ENCODE results near the gene PATL2.

DNA sequence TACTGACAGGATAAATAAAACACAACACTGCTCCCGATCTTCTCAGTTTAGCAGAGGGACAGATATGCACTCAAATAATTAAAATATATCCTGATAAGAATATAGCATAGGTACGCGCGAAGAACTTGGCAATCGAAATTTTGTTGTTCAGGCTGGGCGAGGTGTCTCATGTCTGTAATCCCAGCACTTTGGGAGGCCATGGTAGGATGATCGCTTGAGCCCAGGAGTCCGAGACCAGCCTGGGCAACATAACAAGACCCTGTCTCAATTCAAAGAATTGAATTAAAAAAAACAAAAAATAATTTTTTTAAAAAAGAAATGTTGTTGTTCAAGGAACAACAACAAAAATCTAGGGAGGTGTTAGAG is 7.8 kb upstream of the PATL2 start:
- TF ChIP-seq CTCF (IDR thresholded peaks at IDR 0.05; ENCODE audit: insufficient read depth, low read length) = no peak
- no peak; the same call in 1 of the 2 replicates for TF ChIP-seq POLR2AphosphoS5 (IDR thresholded peaks at IDR 0.05; ENCODE audit: low read depth)
- TF ChIP-seq REST (IDR thresholded peaks at IDR 0.05; ENCODE audit: insufficient replicate concordance, low read depth) = no peak
